Lower lobe of right lung (tissue), 2 donors: ENCODE results near the gene ELMO2. TPM values are rescaled to one million over a fixed set of nuclear protein-coding genes. Genes with fewer than 3 reads are reported as not detected.

Source experiments
- ATAC-seq, 2 donors: fragments of 200-7000 bp; cut with Tn5 transposase; one replicate each; pipeline ENCODE4 v1.9.1; 2020 to 2022; ENCODE audit warnings: mild to moderate bottlenecking in 2 of 2, moderate library complexity in 2 of 2
- DNase-seq: peaks from one replicate; pipeline ENCODE4 v3.0.0-alpha.2; 2020
- H3K27ac ChIP-seq: fragments of 200-600 bp; one replicate; pipeline ENCODE4 v1.8.0; 2022
- H3K27me3 ChIP-seq: fragments of 200-600 bp; one replicate; pipeline ENCODE4 v1.8.0; 2022; ENCODE audit warnings: low read depth
- H3K36me3 ChIP-seq: fragments of 200-600 bp; one replicate; pipeline ENCODE4 v1.8.0; 2022; ENCODE audit warnings: mild to moderate bottlenecking
- H3K4me1 ChIP-seq: fragments of 200-600 bp; one replicate; pipeline ENCODE4 v1.8.0; 2022
- H3K4me3 ChIP-seq: fragments of 200-600 bp; one replicate; pipeline ENCODE4 v1.8.0; 2022; ENCODE audit warnings: mild to moderate bottlenecking
- H3K9me3 ChIP-seq: fragments of 200-600 bp; one replicate; pipeline ENCODE4 v1.8.0; 2022
- intact Hi-C: fragments of 100-400 bp; cut with DNase I; formaldehyde crosslinking; loops from one replicate; pipeline ENCODE4 v1.11.0; 2022
- long read RNA-seq: library from polyadenylated mRNA; unstranded; transcript quantifications from one replicate; pipeline ENCODE4 v2.0.0, GENCODE V29; 2021
- total RNA-seq: library from RNA; stranded (reverse); fragmentation: NEBNext Ultra II Directional; extraction: Animal tissue kit (Norgen Biotek cat#: 25700); gene quantifications from one replicate; pipeline ENCODE4 v1.2.1, GENCODE V29; 2021
- TF ChIP-seq, protein P1 (sequence below): fragments of 200-600 bp; IDR thresholded peaks from one replicate; pipeline ENCODE4 v1.8.0; 2022; ENCODE audit warnings: antibody characterized with exemption, mild to moderate bottlenecking
- donor health status: DM: no; HTN: yes; CAD: no; lungs with severe emphysema.

The ELMO2 gene, protein sequence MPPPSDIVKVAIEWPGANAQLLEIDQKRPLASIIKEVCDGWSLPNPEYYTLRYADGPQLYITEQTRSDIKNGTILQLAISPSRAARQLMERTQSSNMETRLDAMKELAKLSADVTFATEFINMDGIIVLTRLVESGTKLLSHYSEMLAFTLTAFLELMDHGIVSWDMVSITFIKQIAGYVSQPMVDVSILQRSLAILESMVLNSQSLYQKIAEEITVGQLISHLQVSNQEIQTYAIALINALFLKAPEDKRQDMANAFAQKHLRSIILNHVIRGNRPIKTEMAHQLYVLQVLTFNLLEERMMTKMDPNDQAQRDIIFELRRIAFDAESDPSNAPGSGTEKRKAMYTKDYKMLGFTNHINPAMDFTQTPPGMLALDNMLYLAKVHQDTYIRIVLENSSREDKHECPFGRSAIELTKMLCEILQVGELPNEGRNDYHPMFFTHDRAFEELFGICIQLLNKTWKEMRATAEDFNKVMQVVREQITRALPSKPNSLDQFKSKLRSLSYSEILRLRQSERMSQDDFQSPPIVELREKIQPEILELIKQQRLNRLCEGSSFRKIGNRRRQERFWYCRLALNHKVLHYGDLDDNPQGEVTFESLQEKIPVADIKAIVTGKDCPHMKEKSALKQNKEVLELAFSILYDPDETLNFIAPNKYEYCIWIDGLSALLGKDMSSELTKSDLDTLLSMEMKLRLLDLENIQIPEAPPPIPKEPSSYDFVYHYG
- 61.9 TPM for total RNA-seq
- long read RNA-seq, transcript ELMO2-204 (21 exons, 3,574 nt), result minor isoform, 9 of 80 reads
- long read RNA-seq, transcript ELMO2-201 (22 exons, 3,669 nt), result major isoform, 22 of 80 reads
- long read RNA-seq, partial matches to known transcripts, result 9 of 80 reads
- long read RNA-seq, other reads (novel, unspliced or antisense), result 39 of 80 reads

DNA sequence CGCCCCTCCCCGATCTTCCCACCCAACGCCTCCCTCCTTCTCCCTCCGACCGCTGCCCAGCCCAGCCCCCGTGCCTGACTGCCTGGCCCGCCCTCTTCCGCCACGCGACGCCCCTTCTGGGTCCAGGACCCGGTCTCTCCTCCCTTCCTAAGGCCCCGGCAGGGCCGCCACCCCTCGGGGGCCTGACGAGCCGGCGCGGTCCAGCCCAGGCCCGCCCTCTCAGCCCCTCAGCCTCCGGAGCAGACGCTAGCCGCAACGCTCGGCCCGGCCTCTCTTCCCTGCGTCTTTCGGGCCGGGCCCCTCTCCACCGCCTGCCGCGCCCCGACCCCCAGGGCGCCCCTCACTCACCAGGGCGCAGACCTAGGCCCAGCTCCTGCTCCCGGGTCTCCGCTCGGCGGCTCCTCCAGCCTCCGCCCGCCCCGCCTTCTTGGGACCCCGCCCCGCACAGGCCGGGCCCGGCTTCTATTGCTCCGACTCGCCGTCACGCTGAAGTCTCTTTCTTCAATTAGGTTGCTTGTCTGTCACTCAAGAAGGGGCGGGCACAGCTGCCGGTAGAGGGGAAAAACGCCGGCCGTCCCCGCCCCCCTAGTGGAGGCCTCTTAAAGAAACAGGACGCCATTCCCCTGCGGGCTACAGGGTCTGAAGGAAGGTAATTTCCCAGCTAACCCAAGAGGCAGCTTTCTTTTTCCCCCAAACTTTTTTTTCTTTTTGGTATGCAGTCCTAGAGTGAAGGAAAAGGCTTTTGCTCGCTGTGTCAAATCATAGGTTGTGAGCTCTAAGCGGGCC is at the start of gene ELMO2:
ELMO2 (minus strand) TSS at position 416 of the 786 bp plus-strand sequence. CDS start 12,133 bp downstream, outside the sequence.
- TF ChIP-seq, protein P1, sequence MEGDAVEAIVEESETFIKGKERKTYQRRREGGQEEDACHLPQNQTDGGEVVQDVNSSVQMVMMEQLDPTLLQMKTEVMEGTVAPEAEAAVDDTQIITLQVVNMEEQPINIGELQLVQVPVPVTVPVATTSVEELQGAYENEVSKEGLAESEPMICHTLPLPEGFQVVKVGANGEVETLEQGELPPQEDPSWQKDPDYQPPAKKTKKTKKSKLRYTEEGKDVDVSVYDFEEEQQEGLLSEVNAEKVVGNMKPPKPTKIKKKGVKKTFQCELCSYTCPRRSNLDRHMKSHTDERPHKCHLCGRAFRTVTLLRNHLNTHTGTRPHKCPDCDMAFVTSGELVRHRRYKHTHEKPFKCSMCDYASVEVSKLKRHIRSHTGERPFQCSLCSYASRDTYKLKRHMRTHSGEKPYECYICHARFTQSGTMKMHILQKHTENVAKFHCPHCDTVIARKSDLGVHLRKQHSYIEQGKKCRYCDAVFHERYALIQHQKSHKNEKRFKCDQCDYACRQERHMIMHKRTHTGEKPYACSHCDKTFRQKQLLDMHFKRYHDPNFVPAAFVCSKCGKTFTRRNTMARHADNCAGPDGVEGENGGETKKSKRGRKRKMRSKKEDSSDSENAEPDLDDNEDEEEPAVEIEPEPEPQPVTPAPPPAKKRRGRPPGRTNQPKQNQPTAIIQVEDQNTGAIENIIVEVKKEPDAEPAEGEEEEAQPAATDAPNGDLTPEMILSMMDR, result peak; percentile 21
- intact Hi-C loops, result no loop called here
- Histone ChIP-seq H3K27me3 (no peaks in the 10 kb centered on the region), H3K4me1 (peaks cover 60% of the 10 kb centered on the region), H3K36me3 (peaks cover 5% of the 10 kb centered on the region), H3K9me3 (no peaks in the 10 kb centered on the region), H3K4me3 (peak within 1 kb of the TSS; percentile 90), H3K27ac (peak within 1 kb of the TSS; percentile 93)
- DNase-seq (peak; percentile 99), ATAC-seq (peak; percentile 96)

DNA sequence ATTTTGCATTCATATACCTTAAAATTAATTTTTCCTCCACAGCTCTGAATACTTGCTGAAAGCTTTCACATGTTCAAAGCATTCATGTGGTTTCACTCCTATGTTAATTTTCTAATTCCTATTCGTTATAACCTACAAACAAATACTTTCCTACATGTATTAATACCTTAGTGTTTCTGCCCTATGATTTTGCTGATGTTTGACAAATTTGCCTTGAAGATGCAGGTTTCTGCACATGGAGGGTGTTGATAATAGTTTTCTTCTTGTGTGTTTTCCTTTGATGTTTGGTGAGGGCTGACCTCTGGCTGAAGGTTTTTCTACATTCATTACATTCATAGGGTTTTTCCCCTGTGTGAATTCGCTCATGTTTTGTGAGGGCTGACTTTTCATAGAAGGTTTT is 49.3 kb upstream of the ELMO2 start:
- TF ChIP-seq, protein P1, result no peak
- Histone ChIP-seq H3K27me3 (peaks cover 13% of the 10 kb centered on the region), H3K9me3 (peaks cover 7% of the 10 kb centered on the region), H3K4me3 (no peak overlapping the region), H3K36me3 (no peaks in the 10 kb centered on the region), H3K4me1 (no peaks in the 10 kb centered on the region), H3K27ac (no peak overlapping the region)
- no peak for DNase-seq
- ATAC-seq, result no peak
- intact Hi-C loops, result no loop called here

DNA sequence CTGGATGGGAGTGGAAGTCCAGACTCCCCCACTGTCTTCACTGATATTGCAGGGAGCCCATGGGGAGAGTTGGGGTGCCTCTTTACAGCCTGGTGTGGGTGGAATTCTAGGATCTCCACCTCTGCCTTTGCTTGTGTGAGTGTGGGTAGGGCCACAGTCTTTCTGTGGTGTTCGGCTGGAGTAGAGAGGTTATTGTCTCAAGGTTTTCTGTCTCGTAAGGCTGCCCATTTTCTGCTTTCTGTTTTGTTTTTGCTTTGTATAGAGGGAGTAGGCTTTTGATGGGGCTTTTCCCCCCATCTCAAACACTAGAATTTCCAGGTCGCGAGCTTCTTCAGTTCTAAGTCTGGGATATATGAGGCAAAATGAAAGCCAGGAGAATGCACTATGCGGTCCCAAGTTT is 40.4 kb upstream of the ELMO2 start:
- intact Hi-C loops, result no loop called here
- ATAC-seq (no peak), DNase-seq (no peak)
- peaks cover 3% of the 10 kb centered on the region for H3K27me3 ChIP-seq
- TF ChIP-seq, protein P1, result no peak
- no peaks in the 10 kb centered on the region for H3K9me3 ChIP-seq
- H3K36me3 ChIP-seq, result no peaks in the 10 kb centered on the region
- no peak overlapping the region for H3K4me3 ChIP-seq
- H3K27ac ChIP-seq, result no peak overlapping the region
- H3K4me1 ChIP-seq, result no peaks in the 10 kb centered on the region

DNA sequence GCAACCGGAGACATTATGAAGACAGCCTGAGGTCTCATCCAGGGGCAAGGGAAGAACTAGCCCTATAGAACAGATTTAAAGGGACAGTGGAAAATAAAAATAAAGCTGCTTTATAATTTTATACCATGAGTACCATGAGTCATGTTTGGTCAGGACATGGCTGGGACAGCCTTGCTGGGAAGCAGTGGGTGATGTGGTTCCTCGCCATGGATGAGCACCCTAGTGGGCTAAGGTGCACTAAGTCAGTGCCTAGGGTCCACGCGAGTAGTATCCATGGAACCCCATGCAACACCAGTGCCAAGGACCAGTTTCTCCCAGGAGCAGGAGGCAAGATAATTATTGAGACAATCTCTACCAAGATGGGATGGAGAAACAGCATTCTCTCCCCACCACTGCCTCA is 33.4 kb upstream of the ELMO2 start:
- Histone ChIP-seq H3K36me3 (no peaks in the 10 kb centered on the region), H3K4me3 (no peak overlapping the region), H3K27ac (no peak overlapping the region), H3K9me3 (no peaks in the 10 kb centered on the region), H3K27me3 (no peaks in the 10 kb centered on the region), H3K4me1 (no peaks in the 10 kb centered on the region)
- intact Hi-C loops, result no loop called here
- TF ChIP-seq, protein P1, result no peak
- ATAC-seq, result no peak
- DNase-seq, result no peak

DNA sequence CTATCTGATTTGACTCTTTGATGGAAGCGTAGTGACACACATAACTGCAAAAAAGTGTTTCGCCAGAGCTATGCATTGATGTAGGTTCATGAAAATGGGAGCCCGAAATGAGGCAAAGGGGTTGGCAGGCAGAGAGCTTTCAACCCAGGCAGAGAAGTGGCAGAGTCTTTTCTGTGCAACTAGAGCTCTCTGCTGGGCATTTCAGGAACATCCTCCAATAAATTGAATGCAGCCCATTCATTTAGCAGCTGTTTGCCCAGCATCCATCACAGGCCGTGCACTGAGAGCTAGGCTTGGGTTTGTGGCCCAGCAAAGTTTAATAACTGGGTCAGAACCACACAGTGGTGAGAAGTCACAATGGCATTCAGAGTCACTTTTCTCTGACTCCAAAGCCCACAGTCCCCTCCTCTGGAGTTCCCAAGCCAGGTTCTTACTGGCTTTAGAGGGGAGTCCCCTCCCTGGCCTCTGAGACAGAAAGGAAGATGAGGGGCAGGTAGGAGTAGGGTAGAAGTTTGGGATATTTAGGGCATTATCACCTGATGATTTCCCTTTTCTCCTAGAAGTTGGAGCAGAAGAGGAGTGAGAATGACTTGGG is 31.8 kb upstream of the ELMO2 start:
- TF ChIP-seq, protein P1, result peak; percentile 13

More for the DNA sequence above, 31.8 kb upstream of the ELMO2 start:
- Histone ChIP-seq H3K27ac (no peak overlapping the region), H3K27me3 (peaks cover under 1% of the 10 kb centered on the region), H3K4me3 (no peak overlapping the region), H3K4me1 (no peaks in the 10 kb centered on the region), H3K9me3 (no peaks in the 10 kb centered on the region), H3K36me3 (no peaks in the 10 kb centered on the region)
- DNase-seq (no peak), ATAC-seq (no peak)
- intact Hi-C loops, result no loop called here
